ENCODE measurements around the gene GMDS. TPM values are rescaled to one million over a fixed set of nuclear protein-coding genes. Genes with fewer than 3 reads are reported as not detected.

The GMDS gene
- total and polyA plus RNA-seq, 2 of the 13 experiments (the other 11 are each of a cell fraction or from before 2014, with no cell fraction given) = 64.4 to 112 TPM

DNA sequence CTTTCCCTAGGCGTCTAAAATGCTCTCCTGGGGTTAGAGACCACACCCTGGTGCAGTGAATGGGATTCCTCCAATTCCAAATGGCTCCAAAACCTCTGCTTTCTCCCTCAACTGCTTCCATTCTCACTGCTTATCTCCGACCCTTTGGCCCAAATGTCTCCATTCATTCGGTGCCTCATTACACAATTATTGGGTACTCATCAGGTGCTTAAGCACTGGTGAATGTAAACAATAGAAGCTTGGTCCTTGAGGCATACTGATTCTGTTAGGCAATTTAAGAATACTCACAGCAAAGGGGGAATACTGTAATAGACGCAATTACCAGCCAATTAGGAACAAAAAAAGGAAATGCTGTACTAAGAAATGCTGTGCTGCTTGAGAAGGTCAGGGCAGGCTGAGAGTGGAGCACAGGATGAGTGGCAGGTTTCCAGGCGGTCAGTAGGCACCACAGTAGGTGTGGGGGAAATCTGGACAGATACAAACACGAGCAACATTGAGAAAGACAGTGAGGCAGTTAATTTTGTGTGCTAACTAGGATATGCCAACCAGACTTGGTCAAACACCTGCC, 23.0 kb downstream of the GMDS start (continued):
- TF ChIP-seq SNAI1 (CRISPR knock-in tag; IDR thresholded peaks at IDR 0.05; ENCODE audit: borderline replicate concordance) (peak; percentile 11; the same call in 1 of the 2 replicates), RBFOX2 (IDR thresholded peaks at IDR 0.05; ENCODE audit: low read depth, low read length) (no peak), CCDC6 (CRISPR knock-in tag; IDR thresholded peaks at IDR 0.05) (no peak), ZSCAN22 (CRISPR knock-in tag; IDR thresholded peaks at IDR 0.05) (no peak), ZNF672 (CRISPR knock-in tag; IDR thresholded peaks at IDR 0.05) (no peak), KMT2A (CRISPR knock-in tag; IDR thresholded peaks at IDR 0.05) (no peak), ZNF460 (CRISPR knock-in tag; IDR thresholded peaks at IDR 0.05; ENCODE audit: borderline replicate concordance) (no peak), SALL1 (CRISPR knock-in tag; IDR thresholded peaks at IDR 0.05) (no peak), HIVEP1 (CRISPR knock-in tag; IDR thresholded peaks at IDR 0.05) (peak; percentile 25; the same call in 1 of the 2 replicates), KLF16 (CRISPR knock-in tag; IDR thresholded peaks at IDR 0.05) (no peak), ZNF235 (CRISPR knock-in tag; IDR thresholded peaks at IDR 0.05; ENCODE audit: borderline replicate concordance) (peak; percentile 44; the same call in 1 of the 2 replicates), HOXA5 (CRISPR knock-in tag; IDR thresholded peaks at IDR 0.05) (no peak), ZNF562 (CRISPR knock-in tag; IDR thresholded peaks at IDR 0.05; ENCODE audit: borderline replicate concordance) (no peak), POLR2AphosphoS5 (IDR thresholded peaks at IDR 0.05; ENCODE audit: low read depth, low read length) (no peak), NAIF1 (CRISPR knock-in tag; IDR thresholded peaks at IDR 0.05; ENCODE audit: borderline replicate concordance) (no peak), FOXO1 (CRISPR knock-in tag; IDR thresholded peaks at IDR 0.05) (no peak), ZNF496 (CRISPR knock-in tag; IDR thresholded peaks at IDR 0.05; ENCODE audit: insufficient replicate concordance) (no peak), ZNF660 (CRISPR knock-in tag; IDR thresholded peaks at IDR 0.05; ENCODE audit: borderline replicate concordance, low read depth) (no peak), ZSCAN30 (CRISPR knock-in tag; IDR thresholded peaks at IDR 0.05) (no peak)
- TF ChIP-seq, protein P1, sequence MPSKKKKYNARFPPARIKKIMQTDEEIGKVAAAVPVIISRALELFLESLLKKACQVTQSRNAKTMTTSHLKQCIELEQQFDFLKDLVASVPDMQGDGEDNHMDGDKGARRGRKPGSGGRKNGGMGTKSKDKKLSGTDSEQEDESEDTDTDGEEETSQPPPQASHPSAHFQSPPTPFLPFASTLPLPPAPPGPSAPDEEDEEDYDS (CRISPR knock-in tag; IDR thresholded peaks at IDR 0.05) = no peak
- TF ChIP-seq, protein P2, sequence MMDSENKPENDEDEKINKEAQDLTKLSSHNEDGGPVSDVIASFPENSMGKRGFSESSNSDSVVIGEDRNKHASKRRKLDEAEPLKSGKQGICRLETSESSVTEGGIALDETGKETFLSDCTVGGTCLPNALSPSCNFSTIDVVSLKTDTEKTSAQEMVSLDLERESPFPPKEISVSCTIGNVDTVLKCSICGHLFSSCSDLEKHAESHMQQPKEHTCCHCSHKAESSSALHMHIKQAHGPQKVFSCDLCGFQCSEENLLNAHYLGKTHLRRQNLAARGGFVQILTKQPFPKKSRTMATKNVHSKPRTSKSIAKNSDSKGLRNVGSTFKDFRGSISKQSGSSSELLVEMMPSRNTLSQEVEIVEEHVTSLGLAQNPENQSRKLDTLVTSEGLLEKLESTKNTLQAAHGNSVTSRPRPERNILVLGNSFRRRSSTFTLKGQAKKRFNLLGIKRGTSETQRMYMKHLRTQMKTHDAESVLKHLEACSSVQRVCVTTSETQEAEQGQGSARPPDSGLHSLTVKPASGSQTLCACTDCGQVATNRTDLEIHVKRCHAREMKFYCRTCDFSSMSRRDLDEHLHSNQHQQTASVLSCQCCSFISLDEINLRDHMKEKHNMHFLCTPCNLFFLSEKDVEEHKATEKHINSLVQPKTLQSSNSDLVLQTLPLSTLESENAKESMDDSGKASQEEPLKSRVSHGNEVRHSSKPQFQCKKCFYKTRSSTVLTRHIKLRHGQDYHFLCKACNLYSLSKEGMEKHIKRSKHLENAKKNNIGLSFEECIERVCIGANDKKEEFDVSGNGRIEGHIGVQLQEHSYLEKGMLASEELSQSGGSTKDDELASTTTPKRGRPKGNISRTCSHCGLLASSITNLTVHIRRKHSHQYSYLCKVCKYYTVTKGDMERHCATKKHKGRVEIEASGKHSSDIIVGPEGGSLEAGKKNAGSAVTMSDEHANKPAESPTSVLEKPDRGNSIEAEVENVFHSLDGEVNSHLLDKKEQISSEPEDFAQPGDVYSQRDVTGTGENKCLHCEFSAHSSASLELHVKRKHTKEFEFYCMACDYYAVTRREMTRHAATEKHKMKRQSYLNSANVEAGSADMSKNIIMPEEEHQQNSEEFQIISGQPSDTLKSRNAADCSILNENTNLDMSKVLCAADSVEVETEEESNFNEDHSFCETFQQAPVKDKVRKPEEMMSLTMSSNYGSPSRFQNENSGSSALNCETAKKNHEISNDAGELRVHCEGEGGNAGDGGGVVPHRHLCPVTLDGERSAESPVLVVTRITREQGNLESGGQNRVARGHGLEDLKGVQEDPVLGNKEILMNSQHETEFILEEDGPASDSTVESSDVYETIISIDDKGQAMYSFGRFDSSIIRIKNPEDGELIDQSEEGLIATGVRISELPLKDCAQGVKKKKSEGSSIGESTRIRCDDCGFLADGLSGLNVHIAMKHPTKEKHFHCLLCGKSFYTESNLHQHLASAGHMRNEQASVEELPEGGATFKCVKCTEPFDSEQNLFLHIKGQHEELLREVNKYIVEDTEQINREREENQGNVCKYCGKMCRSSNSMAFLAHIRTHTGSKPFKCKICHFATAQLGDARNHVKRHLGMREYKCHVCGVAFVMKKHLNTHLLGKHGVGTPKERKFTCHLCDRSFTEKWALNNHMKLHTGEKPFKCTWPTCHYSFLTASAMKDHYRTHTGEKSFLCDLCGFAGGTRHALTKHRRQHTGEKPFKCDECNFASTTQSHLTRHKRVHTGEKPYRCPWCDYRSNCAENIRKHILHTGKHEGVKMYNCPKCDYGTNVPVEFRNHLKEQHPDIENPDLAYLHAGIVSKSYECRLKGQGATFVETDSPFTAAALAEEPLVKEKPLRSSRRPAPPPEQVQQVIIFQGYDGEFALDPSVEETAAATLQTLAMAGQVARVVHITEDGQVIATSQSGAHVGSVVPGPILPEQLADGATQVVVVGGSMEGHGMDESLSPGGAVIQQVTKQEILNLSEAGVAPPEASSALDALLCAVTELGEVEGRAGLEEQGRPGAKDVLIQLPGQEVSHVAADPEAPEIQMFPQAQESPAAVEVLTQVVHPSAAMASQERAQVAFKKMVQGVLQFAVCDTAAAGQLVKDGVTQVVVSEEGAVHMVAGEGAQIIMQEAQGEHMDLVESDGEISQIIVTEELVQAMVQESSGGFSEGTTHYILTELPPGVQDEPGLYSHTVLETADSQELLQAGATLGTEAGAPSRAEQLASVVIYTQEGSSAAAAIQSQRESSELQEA (CRISPR knock-in tag; IDR thresholded peaks at IDR 0.05; ENCODE audit: not compliant biosample characterization) = no peak
- TF ChIP-seq, protein P3, sequence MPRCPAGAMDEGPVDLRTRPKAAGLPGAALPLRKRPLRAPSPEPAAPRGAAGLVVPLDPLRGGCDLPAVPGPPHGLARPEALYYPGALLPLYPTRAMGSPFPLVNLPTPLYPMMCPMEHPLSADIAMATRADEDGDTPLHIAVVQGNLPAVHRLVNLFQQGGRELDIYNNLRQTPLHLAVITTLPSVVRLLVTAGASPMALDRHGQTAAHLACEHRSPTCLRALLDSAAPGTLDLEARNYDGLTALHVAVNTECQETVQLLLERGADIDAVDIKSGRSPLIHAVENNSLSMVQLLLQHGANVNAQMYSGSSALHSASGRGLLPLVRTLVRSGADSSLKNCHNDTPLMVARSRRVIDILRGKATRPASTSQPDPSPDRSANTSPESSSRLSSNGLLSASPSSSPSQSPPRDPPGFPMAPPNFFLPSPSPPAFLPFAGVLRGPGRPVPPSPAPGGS (CRISPR knock-in tag; IDR thresholded peaks at IDR 0.05) = no peak
